ENCODE results near the gene FTCDNL1. TPM values are rescaled to one million over a fixed set of nuclear protein-coding genes. Genes with fewer than 3 reads are reported as not detected.

Gene FTCDNL1
- total and polyA plus RNA-seq, 4 donors = 2.1 to 5.3 (median 4.1) TPM

DNA sequence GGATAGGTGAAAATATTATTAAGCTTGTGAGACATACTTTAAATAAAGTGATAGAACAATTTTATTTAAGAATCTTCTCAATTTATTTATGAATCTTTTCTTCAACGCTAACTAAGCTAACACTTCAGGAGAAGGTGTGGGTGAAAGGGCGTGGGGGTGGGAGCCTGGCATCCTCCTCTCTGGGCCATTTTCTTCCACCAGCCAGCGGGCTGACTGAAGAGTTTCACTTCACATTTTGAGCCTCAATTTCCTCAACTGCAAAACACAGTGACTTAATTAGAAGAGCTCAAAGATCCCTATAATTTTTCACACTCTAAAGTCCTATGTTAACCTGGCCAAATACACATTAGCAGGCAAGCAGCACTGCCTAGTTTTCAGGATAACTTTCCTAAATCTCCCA is 94.8 kb downstream of the FTCDNL1 start:
- Histone ChIP-seq H3K9me3 (ENCODE audit: control insufficient read depth in 4 of 4, low read length in 3 of 4) (peaks cover 0 to 3% (median 1%) of the 10 kb centered on the region in 4 donors), H3K4me1 (ENCODE audit: control insufficient read depth in 4 of 4, insufficient read depth in 4 of 4, low read length in 3 of 4) (no peaks in the 10 kb centered on the region), H3K36me3 (ENCODE audit: control insufficient read depth in 4 of 4, insufficient read depth in 3 of 4, low read depth in 1 of 4, low read length in 3 of 4) (no peaks in the 10 kb centered on the region), H3K9ac (ENCODE audit: low read depth in 1 of 2, low read length in 2 of 2) (no peak overlapping the region), H3K4me3 (ENCODE audit: low read depth in 1 of 3, low read length in 3 of 3) (no peak overlapping the region), H3K27me3 (ENCODE audit: control insufficient read depth in 4 of 4, insufficient read depth in 4 of 4, low read length in 3 of 4) (no peaks in the 10 kb centered on the region), H3K27ac (ENCODE audit: low read depth in 1 of 2, low read length in 2 of 2) (no peak overlapping the region)
- WGBS = 92% methylated on average over 3 of the region's 3 CpGs
- no peak for TF ChIP-seq NR2F2 (IDR thresholded peaks at IDR 0.05)
- no peak for TF ChIP-seq MAX (IDR thresholded peaks at IDR 0.05)
- TF ChIP-seq YY1 (IDR thresholded peaks at IDR 0.05) = no peak
- TF ChIP-seq RAD21 (IDR thresholded peaks at IDR 0.05) = no peak
- TF ChIP-seq RXRA (IDR thresholded peaks at IDR 0.05) = no peak
- no peak for TF ChIP-seq CTCF (IDR thresholded peaks at IDR 0.05; ENCODE audit: low read depth, low read length, missing input control)
- TF ChIP-seq, protein P1, sequence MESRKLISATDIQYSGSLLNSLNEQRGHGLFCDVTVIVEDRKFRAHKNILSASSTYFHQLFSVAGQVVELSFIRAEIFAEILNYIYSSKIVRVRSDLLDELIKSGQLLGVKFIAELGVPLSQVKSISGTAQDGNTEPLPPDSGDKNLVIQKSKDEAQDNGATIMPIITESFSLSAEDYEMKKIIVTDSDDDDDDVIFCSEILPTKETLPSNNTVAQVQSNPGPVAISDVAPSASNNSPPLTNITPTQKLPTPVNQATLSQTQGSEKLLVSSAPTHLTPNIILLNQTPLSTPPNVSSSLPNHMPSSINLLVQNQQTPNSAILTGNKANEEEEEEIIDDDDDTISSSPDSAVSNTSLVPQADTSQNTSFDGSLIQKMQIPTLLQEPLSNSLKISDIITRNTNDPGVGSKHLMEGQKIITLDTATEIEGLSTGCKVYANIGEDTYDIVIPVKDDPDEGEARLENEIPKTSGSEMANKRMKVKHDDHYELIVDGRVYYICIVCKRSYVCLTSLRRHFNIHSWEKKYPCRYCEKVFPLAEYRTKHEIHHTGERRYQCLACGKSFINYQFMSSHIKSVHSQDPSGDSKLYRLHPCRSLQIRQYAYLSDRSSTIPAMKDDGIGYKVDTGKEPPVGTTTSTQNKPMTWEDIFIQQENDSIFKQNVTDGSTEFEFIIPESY (IDR thresholded peaks at IDR 0.05) = no peak
- TF ChIP-seq JUND (IDR thresholded peaks at IDR 0.05) = no peak
- no peak for TF ChIP-seq HNF4G (IDR thresholded peaks at IDR 0.05)
- TF ChIP-seq, protein P2, sequence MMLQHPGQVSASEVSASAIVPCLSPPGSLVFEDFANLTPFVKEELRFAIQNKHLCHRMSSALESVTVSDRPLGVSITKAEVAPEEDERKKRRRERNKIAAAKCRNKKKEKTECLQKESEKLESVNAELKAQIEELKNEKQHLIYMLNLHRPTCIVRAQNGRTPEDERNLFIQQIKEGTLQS (IDR thresholded peaks at IDR 0.05) = no peak
- TF ChIP-seq TAF1 (conservative IDR thresholded peaks at IDR 0.05) = no peak
- no peak for TF ChIP-seq FOXA2 (IDR thresholded peaks at IDR 0.05)
- TF ChIP-seq EGR1 (IDR thresholded peaks at IDR 0.05; ENCODE audit: low read depth in 2 of 2) = no peak
- TF ChIP-seq FOXA1 (IDR thresholded peaks at IDR 0.05) = no peak
- TF ChIP-seq GABPA (IDR thresholded peaks at IDR 0.05 in 1 of 2, conservative IDR thresholded peaks at IDR 0.05 in 1 of 2) = no peak
- TF ChIP-seq, protein P3, sequence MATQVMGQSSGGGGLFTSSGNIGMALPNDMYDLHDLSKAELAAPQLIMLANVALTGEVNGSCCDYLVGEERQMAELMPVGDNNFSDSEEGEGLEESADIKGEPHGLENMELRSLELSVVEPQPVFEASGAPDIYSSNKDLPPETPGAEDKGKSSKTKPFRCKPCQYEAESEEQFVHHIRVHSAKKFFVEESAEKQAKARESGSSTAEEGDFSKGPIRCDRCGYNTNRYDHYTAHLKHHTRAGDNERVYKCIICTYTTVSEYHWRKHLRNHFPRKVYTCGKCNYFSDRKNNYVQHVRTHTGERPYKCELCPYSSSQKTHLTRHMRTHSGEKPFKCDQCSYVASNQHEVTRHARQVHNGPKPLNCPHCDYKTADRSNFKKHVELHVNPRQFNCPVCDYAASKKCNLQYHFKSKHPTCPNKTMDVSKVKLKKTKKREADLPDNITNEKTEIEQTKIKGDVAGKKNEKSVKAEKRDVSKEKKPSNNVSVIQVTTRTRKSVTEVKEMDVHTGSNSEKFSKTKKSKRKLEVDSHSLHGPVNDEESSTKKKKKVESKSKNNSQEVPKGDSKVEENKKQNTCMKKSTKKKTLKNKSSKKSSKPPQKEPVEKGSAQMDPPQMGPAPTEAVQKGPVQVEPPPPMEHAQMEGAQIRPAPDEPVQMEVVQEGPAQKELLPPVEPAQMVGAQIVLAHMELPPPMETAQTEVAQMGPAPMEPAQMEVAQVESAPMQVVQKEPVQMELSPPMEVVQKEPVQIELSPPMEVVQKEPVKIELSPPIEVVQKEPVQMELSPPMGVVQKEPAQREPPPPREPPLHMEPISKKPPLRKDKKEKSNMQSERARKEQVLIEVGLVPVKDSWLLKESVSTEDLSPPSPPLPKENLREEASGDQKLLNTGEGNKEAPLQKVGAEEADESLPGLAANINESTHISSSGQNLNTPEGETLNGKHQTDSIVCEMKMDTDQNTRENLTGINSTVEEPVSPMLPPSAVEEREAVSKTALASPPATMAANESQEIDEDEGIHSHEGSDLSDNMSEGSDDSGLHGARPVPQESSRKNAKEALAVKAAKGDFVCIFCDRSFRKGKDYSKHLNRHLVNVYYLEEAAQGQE (IDR thresholded peaks at IDR 0.05) = no peak
- no peak for TF ChIP-seq SP1 (IDR thresholded peaks at IDR 0.05)
- TF ChIP-seq HNF4A (conservative IDR thresholded peaks at IDR 0.05) = no peak
- DNase-seq (ENCODE audit: low spot score) = no peak

Measured in liver (tissue), 9 donors.